Stimulated activated CD4-positive, alpha-beta T cell treated with anti-CD3 and anti-CD28 coated beads, TNF-alpha, amount 100 ng/mL, for 4 hours (primary cell): Measurements from ENCODE around the gene MAOB.

Experiments used
- DNase-seq, 3 experiments: peaks; one replicate each; pipeline ENCODE4 v3.0.0-alpha.2; 2020; ENCODE audit warnings: low read depth in 3 of 3

MAOB gene

GRCh38 chrX:43860646-43861370 is 21.4 kb downstream of the MAOB start:
- DNase-seq: no peak

- DNase-seq: no peak
These were observed 28.9 kb downstream of the MAOB start for GRCh38 chrX:43853225-43853828.

DNA sequence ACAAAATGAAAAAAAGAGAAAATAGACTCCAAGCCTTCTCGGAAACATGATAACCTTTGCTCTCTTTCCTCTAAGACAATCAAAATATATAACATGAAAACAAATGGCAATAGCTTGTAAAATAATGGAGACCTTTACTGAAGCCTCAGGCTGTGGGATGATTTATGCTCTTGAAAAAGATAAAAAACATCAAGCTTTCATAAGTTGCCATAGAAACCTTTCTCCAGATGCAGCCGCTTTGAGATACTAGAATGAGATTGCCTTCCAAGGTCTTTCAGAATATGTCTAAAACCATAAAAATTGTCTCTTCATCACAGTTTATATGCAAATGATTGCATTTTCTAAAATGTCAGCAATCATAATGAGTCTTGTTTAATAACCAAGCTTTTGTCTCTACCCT is 31.6 kb downstream of the MAOB start:
- DNase-seq: no peak

- no peak for DNase-seq
These were observed 33.1 kb downstream of the MAOB start for GRCh38 chrX:43849173-43849572.

DNA sequence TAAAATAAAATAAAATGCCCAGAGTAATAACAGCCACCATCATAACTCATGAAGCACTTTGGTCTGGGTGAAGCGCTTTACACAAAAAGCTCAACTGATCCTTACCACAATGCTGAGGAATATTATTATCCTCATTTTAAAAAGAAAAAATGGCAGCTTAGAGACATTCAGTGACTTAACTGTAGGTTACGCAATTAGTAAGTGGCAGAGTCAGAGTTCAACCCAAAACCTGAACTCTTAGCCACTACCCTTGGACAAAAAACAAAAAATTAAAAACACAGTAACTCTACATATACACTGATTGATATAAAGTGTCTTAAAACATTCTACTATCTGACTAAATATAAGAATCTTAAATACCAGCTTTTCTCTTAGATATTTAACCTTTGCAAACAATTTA is 34.9 kb downstream of the MAOB start:
- DNase-seq: no peak

- DNase-seq: no peak
These were observed 35.7 kb downstream of the MAOB start for GRCh38 chrX:43846558-43846957.

GRCh38 chrX:43845776-43846175 is 36.5 kb downstream of the MAOB start:
- DNase-seq: no peak

DNA sequence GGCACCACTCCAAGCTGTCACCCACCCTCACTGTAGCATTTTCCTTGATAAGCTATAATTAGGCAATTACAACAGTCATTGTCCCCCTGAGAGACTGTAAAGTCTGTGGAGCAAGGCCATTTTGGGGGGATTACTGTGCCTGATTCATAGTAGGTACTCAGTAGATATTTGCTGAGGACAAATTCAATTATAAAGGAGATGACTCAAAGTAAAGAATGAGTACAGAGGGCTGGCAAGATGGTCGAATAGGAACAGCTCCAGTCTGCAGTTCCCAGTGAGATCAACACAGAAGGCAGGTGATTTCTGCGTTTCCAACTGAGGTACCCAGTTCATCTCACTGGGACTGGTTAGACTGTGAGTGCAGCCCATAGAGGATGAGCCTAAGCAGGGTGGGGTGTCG is 42.0 kb downstream of the MAOB start:
- DNase-seq: no peak

GRCh38 chrX:43836435-43837184 is 45.6 kb downstream of the MAOB start:
- DNase-seq: no peak

DNA sequence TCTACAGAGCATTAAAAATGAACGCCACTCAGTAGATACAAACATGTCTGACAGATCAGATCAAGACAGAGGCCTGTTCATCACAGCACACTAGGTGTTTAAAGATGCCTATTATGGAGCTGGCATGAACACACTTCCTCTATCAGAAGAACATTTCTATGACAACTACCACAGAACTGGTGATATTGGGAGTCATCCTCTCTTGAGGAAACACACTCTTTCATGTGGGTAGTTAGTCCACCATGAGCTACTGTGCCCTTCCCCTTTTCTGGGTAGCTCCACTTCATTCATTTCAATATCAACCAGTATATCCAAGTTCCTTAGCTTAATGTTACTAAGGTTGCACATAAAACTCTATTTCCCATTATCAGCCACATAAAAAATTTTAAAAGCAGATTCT is 46.7 kb downstream of the MAOB start:
- no peak for DNase-seq

DNA sequence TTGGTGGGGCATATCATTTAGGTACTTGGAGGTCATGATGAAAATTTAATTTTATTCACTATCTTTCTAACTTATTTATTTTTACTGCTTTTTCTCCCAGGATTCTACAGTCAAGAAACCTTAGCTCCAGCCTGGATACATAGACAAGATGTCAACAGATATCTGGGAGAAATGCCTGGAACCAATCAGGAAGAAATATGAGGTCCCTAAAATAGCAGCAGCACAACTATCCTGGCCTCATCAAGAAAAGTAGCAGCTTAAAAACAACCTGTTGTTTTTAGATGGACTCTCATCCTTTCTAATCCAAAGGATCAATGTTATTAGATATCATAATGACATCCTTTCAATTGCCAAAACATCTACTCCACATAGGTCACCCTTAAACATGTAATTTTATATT is 54.5 kb downstream of the MAOB start:
- DNase-seq: no peak

DNA sequence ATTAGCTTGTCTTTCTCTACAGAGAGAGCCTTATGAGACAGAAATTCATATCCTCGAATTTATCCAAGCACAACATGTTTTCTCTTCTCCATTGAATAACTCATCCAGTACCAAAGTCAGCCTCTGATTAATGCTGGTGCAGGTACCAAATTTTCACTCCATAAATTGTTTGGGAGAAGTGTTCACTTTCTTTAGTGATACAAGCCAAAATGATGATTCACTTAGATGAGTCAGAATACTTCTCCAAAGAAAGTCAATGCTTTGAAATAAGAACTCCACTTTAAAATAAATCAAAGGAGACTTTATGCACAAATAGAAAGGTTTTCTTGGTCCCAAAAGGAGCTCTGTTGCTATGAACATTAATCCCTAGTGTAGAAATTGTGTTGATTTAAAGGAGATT is 60.2 kb downstream of the MAOB start:
- no peak for DNase-seq

DNA sequence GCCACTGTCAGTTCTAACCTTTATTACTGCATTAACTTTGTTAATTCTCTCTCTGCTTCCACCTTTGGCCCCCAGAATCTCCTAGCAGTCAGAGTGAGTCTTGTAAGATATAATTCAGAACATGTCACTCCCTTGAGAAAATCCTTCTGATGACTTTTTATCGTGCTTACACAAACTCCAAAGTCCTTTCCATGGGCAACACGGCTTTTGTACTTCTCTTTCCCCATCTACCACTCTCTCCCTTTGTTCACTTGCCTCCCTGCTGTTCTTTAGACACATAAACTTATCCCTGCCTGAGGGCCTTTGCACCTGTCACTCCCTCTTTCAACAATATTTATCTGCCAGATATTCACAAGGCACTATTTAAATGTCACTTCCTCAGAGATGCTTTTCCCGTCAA is 64.8 kb downstream of the MAOB start:
- no peak for DNase-seq

- no peak for DNase-seq
These were observed 67.0 kb downstream of the MAOB start for GRCh38 chrX:43815209-43815608.

DNA sequence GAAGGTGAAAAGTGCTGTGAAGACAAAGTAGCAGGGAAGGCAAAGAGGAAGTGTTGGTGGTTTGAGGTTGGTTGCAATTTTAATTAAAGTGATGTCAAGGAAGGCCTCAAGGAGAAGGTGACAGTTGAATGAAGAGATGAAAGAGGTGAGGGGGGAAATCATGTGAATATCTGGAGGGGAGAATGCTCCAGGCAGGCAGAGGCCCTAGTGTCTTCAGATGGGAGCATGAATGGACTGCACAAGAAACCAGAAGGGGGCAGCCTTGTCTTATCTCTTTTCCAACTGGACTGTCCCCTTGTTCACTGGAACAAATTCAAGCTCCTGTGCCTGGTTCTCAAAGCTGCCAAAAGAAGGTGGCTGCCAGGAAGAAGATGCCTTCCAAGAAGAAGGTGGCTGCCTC is 68.4 kb downstream of the MAOB start:
- no peak for DNase-seq

DNA sequence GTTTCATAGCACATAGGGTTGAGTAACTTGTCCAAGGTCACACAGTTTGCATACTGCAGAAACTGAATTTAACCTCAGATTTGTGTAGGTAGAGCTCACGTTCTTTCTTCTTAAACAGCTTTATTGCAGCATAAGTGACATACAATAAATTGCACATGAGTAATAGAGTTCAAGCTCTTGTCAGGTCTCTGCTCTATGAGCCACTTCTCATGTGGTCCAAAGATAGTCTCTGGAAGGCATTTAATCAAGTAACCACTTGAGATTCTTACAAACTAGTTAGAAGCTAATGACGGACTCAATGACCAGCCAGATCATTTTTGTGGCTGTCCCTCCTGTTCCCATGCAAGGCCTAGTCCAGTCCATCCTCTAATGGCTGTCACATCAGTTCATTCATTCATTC is 68.9 kb downstream of the MAOB start:
- no peak for DNase-seq

DNA sequence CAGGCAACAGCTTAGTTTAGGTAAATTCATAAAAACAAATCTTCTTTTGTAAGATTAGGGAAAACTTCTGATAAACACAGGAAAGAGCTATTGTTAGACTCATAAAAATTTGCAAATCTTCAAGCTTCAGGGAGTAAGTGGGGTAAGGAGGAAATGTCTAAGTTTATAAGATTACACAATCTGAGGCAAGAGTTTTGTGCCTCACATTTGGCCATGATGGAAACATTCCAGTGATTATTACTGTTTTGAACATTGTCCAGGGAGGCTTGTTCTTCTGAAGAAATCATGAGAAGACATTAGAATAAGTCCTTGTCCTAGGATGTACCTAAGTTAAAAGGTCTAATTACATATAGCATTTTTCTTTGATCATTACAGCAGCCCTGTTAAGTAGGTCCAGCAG is 72.8 kb downstream of the MAOB start:
- DNase-seq: no peak

GRCh38 chrX:43808231-43808630 is 74.0 kb downstream of the MAOB start:
- no peak for DNase-seq

DNA sequence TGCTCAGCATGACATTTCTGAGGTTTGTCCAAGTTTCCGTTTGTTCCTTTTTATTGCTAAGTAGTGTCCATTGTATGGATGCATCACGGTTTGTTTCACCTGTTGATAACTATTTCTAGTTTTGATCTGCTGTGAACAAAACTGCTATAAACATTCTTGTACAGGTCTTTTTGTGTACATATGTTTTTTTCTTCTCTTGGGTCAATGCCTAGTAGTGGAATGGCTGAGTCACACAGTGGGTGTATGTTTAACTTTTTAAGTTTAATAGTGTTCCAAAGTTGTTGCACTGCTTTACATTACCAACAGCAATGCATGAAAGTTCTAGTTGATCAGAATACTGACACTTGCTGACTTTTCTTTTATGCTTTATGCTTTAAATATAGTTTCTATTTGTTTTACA is 76.7 kb downstream of the MAOB start:
- DNase-seq: no peak

GRCh38 chrX:43804021-43804420 is 78.2 kb downstream of the MAOB start:
- DNase-seq: no peak

DNA sequence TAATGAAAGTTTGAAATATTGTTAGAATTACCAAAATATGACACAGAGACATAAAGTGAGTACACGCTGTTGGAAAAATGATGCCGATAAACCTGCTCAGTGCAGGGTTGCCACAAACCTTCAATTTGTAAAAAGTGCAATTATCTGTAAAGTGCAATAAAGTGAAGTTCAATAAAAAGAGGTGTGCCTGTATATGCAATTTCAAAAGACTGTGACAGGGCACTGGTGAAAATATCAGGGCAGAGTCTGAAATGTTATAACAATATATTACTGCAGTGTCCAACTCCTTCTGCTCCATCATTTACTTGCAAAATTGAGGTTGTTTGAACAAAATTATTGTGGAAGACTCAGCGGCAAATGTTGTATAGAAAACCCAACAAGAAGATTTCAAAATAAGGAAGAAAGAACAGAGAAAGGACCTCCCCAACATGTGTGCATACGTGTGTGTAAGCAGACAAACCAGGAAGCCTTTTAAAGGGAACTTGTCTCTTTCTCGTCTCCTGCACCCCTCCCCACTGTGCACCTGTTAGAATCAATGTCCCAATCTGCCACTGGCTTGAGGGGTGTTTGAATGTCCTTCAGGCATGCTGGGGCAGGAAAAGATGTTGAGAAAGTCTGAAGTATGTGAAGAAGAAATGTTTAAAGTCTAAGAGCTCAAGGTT is 96.2 kb downstream of the MAOB start:
- DNase-seq: no peak

- DNase-seq: no peak
These were observed 124.2 kb downstream of the MAOB start for GRCh38 chrX:43758044-43758443.

DNA sequence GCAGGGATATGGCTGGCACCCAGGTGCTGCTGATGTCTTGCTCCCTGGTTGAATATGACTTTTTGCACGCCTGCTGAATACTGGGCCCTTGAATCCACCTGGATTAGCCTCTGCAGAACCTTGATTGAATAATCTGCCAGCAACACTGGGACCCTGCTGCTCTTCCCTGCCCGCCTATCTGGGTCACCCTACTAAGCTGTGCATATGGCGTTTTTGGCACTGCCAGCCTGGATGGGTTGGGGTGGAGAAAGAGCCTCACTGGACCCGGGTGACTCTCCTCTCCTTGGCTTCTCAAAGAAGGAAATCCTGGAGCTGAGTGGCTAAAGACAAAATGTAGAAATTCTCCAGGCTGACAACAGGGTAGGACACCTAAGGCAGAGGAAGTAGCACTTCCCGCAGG is 126.2 kb downstream of the MAOB start:
- no peak for DNase-seq
